Bronchial epithelial cell (primary cell): ENCODE results near the gene KISS1. TPM values are rescaled to one million over a fixed set of nuclear protein-coding genes. Genes with fewer than 3 reads are reported as not detected.

ENCODE experiments used
- DNase-seq: peaks from one replicate; pipeline ENCODE4 v3.0.0-alpha.2; 2010; ENCODE audit warnings: low read depth
- FAIRE-seq: peaks from 2 replicates; lab custom pipeline; 2011; peaks lifted over from hg19 to GRCh38; lab: Jason Lieb, UNC
- H3K27me3 ChIP-seq: 2 replicates; pipeline ENCODE4 v1.5.1; 2011; ENCODE audit warnings: low read length; ENCODE audit not compliant: control insufficient read depth, insufficient read depth
- H3K36me3 ChIP-seq: 2 replicates; pipeline ENCODE4 v1.5.1; 2011; ENCODE audit warnings: low read length; ENCODE audit not compliant: control insufficient read depth, insufficient read depth
- H3K4me3 ChIP-seq: 2 replicates; pipeline ENCODE4 v1.5.1; 2011; ENCODE audit warnings: mild to moderate bottlenecking, low read depth, low read length, control low read depth
- CTCF ChIP-seq: IDR thresholded peaks from 2 replicates; pipeline ENCODE4 v1.5.1; 2011; ENCODE audit warnings: mild to moderate bottlenecking, moderate library complexity, low read length, control low read depth, inconsistent platforms; ENCODE audit not compliant: insufficient read depth, severe bottlenecking
- total RNA-seq: library from RNA; depleted of rRNA; stranded (reverse); fragments of >200 nt; gene quantifications from 2 replicates; pipeline ENCODE4 v1.2.1, GENCODE V29; 2014

Gene KISS1
- total RNA-seq, 1 donor from 2014 or later, result not detected

GRCh38 chr1:204157962-204158361 lies 38.3 kb downstream of the KISS1 start:
- no peaks in the 10 kb centered on the region for H3K36me3 ChIP-seq
- no peak overlapping the region for H3K4me3 ChIP-seq
- FAIRE-seq (no peak), DNase-seq (no peak)
- TF ChIP-seq CTCF, result no peak
- H3K27me3 ChIP-seq, result no peaks in the 10 kb centered on the region

- no peaks in the 10 kb centered on the region for H3K27me3 ChIP-seq
- no peak overlapping the region for H3K4me3 ChIP-seq
- FAIRE-seq (no peak), DNase-seq (no peak)
- no peaks in the 10 kb centered on the region for H3K36me3 ChIP-seq
- no peak for TF ChIP-seq CTCF
These were observed 40.4 kb downstream of the KISS1 start for GRCh38 chr1:204155881-204156280.

GRCh38 chr1:204154568-204155255 lies 41.6 kb downstream of the KISS1 start:
- H3K4me3 ChIP-seq, result no peak overlapping the region
- TF ChIP-seq CTCF, result no peak
- peak; percentile 97 for DNase-seq
- FAIRE-seq, result peak; percentile 100
- no peaks in the 10 kb centered on the region for H3K27me3 ChIP-seq
- H3K36me3 ChIP-seq, result no peaks in the 10 kb centered on the region

GRCh38 chr1:204153667-204154066 lies 42.6 kb downstream of the KISS1 start:
- Histone ChIP-seq H3K27me3 (no peaks in the 10 kb centered on the region), H3K4me3 (no peak overlapping the region), H3K36me3 (no peaks in the 10 kb centered on the region)
- no peak for DNase-seq
- no peak for FAIRE-seq
- TF ChIP-seq CTCF, result no peak

GRCh38 chr1:204152310-204153044 lies 43.8 kb downstream of the KISS1 start:
- H3K27me3 ChIP-seq, result no peaks in the 10 kb centered on the region
- H3K36me3 ChIP-seq, result no peaks in the 10 kb centered on the region
- H3K4me3 ChIP-seq, result peak overlapping the region; percentile 59
- DNase-seq (no peak), FAIRE-seq (no peak)
- no peak for TF ChIP-seq CTCF
